ENCODE measurements around the gene TOM1. TPM values are rescaled to one million over a fixed set of nuclear protein-coding genes. Genes with fewer than 3 reads are reported as not detected.
A peak's percentile ranks its signal among the peaks of the same experiment; 100 is the strongest.

The TOM1 gene
- total RNA-seq, 4 donors from 2014 or later: 56.3 to 183 (median 104) TPM

DNA sequence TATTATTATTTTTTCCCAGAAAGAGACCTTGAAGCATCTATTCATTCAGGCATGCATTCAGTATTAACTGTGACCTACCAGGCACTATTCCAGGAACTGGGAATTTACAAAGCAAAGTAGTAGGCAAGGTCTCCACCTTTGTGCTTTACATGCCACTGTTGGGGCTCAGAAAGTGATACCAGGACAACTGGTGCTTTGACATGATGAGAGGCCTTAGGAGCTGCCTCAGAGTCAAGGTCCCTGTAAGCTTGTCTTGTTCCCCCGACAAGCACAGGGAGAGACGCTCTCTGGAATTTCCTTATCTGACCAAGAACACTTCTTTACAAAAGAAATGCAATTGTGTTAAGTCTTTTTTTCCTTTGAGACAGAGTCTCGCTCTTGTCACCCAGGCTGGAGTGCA, 78.9 kb downstream of the TOM1 start:
- no peak for DNase-seq

DNA sequence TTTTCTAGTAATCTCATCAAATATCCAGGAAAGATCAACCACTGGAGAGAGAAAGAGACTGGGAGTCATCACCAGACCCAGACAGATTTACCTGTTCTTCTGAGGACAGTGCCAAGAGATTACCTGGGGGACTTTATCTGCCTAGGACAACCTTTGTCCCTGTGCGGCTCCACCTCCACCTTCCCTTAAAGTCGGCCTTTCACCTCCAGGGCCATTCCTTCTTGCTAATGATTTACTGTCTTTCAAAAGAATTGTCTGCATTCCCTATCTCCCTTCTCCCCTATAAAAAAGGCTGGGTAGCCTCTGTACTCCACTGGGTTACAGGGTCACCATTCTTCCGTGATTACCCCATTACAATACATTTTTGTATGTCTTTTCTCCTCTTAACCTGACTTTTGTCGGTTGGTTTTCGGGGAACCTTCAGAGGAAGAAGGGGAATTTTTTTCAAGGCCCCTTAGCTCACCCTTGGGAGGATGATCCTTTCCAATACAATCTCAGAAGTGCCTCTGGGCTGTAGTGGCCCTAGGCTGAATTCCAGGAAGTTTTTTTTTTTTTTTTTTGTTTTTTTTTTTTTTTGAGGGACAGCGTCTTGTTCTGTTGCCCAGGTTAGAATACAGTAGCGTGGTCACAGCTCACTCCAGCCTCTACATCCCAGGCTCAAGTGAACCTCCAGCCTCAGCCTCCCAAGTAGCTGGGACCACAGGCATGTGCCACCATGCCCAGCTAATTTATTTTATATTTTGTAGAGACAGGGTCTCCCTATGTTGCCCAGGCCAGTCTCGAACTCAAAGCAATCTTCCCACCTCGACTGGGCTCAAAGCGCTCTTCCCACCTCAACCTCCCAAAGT, 79.7 kb downstream of the TOM1 start:
- in situ Hi-C loops (cut with MboI; ENCODE audit: low pct_ligation_motif_present in 1 of 4, low pct_unique_long_range_greater_than_20kb in 1 of 4, low sequenced_read_pairs in 3 of 4) (no loop called here), intact Hi-C loops (cut with DNase I; ENCODE audit: low total_unique reads) (no loop called here)
- Histone ChIP-seq H3K27me3 (no peaks in the 10 kb centered on the region), H3K9me3 (no peaks in the 10 kb centered on the region), H3K4me1 (peaks cover 29 to 68% (median 50%) of the 10 kb centered on the region in 4 donors), H3K4me3 (no peak overlapping the region), H3K36me3 (no peaks in the 10 kb centered on the region), H3K27ac (peak overlapping the region; percentile 81 to 88 (median 85))
- 48 to 60% methylated on average over 8 to 10 of the region's 10 CpGs for WGBS, 2 donors (ENCODE audit: low coverage in 1 of 2)
- DNase-seq: peak; percentile 73
- TF ChIP-seq, protein P1, sequence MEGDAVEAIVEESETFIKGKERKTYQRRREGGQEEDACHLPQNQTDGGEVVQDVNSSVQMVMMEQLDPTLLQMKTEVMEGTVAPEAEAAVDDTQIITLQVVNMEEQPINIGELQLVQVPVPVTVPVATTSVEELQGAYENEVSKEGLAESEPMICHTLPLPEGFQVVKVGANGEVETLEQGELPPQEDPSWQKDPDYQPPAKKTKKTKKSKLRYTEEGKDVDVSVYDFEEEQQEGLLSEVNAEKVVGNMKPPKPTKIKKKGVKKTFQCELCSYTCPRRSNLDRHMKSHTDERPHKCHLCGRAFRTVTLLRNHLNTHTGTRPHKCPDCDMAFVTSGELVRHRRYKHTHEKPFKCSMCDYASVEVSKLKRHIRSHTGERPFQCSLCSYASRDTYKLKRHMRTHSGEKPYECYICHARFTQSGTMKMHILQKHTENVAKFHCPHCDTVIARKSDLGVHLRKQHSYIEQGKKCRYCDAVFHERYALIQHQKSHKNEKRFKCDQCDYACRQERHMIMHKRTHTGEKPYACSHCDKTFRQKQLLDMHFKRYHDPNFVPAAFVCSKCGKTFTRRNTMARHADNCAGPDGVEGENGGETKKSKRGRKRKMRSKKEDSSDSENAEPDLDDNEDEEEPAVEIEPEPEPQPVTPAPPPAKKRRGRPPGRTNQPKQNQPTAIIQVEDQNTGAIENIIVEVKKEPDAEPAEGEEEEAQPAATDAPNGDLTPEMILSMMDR (IDR thresholded peaks at IDR 0.05): no peak
- TF ChIP-seq EP300 (IDR thresholded peaks at IDR 0.05; ENCODE audit: low read depth) (no peak), POLR2A (IDR thresholded peaks at IDR 0.05) (peak; percentile 49), POLR2AphosphoS5 (IDR thresholded peaks at IDR 0.05) (peak in 2 of 3 donors; percentile 58 to 70)

More for the DNA sequence above, 78.9 kb downstream of the TOM1 start:
- intact Hi-C loops (cut with DNase I; ENCODE audit: low total_unique reads) (no loop called here), in situ Hi-C loops (cut with MboI; ENCODE audit: low pct_ligation_motif_present in 1 of 4, low pct_unique_long_range_greater_than_20kb in 1 of 4, low sequenced_read_pairs in 3 of 4) (no loop called here)
- no peaks in the 10 kb centered on the region for H3K27me3 ChIP-seq
- no peaks in the 10 kb centered on the region for H3K9me3 ChIP-seq
- TF ChIP-seq EP300 (IDR thresholded peaks at IDR 0.05; ENCODE audit: low read depth) (no peak), POLR2AphosphoS5 (IDR thresholded peaks at IDR 0.05) (no peak), POLR2A (IDR thresholded peaks at IDR 0.05) (no peak)
- TF ChIP-seq, protein P1 (IDR thresholded peaks at IDR 0.05): no peak
- H3K36me3 ChIP-seq: no peaks in the 10 kb centered on the region
- H3K4me1 ChIP-seq: peaks cover 29 to 68% (median 50%) of the 10 kb centered on the region in 4 donors
- no peak overlapping the region for H3K4me3 ChIP-seq
- 76 to 82% methylated on average over 2 to 3 of the region's 3 CpGs for WGBS, 2 donors (ENCODE audit: low coverage in 1 of 2)
- H3K27ac ChIP-seq: peak overlapping the region; percentile 81 to 88 (median 85)

DNA sequence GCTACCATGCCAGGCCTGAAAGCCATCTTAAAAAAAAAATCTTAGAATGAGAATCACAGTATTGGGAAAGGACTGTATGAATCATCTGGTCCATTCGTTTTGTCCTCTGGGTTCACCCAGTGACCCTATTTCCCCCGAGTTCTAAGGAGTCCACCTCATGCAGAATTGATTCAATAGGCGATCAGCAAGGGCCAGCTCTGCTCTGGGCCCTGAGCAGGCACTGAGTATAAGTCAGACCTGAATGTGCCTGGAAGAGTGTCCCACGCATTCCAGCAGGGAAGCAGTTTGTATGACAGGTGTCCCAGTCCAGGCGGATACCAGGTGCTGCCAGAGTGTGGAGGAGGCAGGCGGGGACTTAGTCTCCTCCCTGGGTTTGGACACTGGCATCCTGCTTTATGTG, 80.3 kb downstream of the TOM1 start:
- peak in 1 of 3 donors; percentile 60 for TF ChIP-seq POLR2AphosphoS5 (IDR thresholded peaks at IDR 0.05)
- TF ChIP-seq, protein P1 (IDR thresholded peaks at IDR 0.05): no peak
- TF ChIP-seq POLR2A (IDR thresholded peaks at IDR 0.05): no peak
- no peak for TF ChIP-seq EP300 (IDR thresholded peaks at IDR 0.05; ENCODE audit: low read depth)
- H3K36me3 ChIP-seq: no peaks in the 10 kb centered on the region
- DNase-seq: peak; percentile 43
- H3K4me1 ChIP-seq: peaks cover 29 to 70% (median 50%) of the 10 kb centered on the region in 4 donors
- H3K27me3 ChIP-seq: no peaks in the 10 kb centered on the region
- no peaks in the 10 kb centered on the region for H3K9me3 ChIP-seq
- intact Hi-C loops (cut with DNase I; ENCODE audit: low total_unique reads): no loop called here
- in situ Hi-C loops (cut with MboI; ENCODE audit: low pct_ligation_motif_present in 1 of 4, low pct_unique_long_range_greater_than_20kb in 1 of 4, low sequenced_read_pairs in 3 of 4): no loop called here
- H3K4me3 ChIP-seq: no peak overlapping the region
- H3K27ac ChIP-seq: peak overlapping the region; percentile 81 to 88 (median 85)
- 17 to 51% methylated on average over 2 to 6 of the region's 6 CpGs for WGBS, 2 donors (ENCODE audit: low coverage in 1 of 2)

DNA sequence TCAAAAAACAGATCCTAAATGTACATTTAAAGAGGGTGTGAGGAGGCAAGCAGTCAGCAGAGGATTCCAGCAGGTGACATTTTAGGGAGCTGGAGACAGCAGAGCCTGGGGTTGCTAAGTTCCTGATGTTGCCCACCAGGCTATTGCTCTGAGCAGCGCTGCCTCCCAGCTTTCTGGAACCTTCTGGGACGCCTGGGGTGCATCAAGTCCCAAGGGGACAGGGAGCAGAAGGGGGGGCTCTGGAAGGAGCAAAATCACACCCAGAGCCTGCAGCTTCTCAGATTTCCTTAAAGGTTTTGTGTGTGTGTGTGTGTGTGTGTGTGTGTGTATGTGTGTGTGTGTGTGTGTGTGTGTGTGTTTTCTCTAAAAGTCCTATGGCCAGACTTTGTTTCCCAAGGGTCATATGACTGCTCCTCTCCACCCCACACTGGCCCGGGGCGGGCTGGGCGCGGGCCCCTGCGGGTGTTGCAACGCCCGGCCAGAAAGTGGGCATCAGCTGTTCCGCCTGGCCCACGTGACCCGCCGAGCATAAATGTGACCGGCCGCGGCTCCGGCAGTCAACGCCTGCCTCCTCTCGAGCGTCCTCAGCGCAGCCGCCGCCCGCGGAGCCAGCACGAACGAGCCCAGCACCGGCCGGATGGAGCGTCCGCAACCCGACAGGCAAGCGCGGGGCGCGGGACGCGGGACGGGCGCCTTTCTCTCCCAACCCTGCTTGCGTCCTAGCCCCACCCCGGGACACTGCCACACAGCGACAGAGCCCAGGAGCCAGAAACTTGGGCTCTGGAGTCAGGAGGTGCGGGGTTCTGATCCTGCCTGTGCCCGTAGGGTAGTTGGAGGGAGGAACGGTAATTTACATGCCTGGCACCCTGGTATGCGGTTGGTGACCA, 81.1 kb downstream of the TOM1 start, which contains the start of gene HMOX1:
Gene HMOX1, plus strand, starts transcription at position 560 of the 887 bp plus-strand sequence. Its CDS starts 78 bp downstream, at position 638.
- in situ Hi-C loops (cut with MboI; ENCODE audit: low pct_ligation_motif_present in 1 of 4, low pct_unique_long_range_greater_than_20kb in 1 of 4, low sequenced_read_pairs in 3 of 4): no loop called here
- Histone ChIP-seq H3K4me3 (peak within 1 kb of the TSS; percentile 16 to 59 (median 48)), H3K9me3 (no peaks in the 10 kb centered on the region), H3K27me3 (no peaks in the 10 kb centered on the region), H3K4me1 (peaks cover 29 to 64% (median 49%) of the 10 kb centered on the region in 4 donors), H3K27ac (peak within 1 kb of the TSS; percentile 81 to 88 (median 85)), H3K36me3 (no peaks in the 10 kb centered on the region)
- DNase-seq: peak; percentile 94
- WGBS, 2 donors (ENCODE audit: low coverage in 1 of 2): 4% methylated on average over 46 of the region's 47 CpGs; no CpG with 5 or more reads in 1 of the 2 donors
- intact Hi-C loops (cut with DNase I; ENCODE audit: low total_unique reads): no loop called here
- TF ChIP-seq EP300 (IDR thresholded peaks at IDR 0.05; ENCODE audit: low read depth) (no peak), POLR2A (IDR thresholded peaks at IDR 0.05) (peak; percentile 84), POLR2AphosphoS5 (IDR thresholded peaks at IDR 0.05) (peak; percentile 85 to 96 (median 95))
- TF ChIP-seq, protein P1 (IDR thresholded peaks at IDR 0.05): peak in 2 of 5 experiments; percentile 11 to 24

Data from transverse colon (tissue), 4 donors.